HEK293 (cell line): Measurements from ENCODE around the gene CHEK1.

Source experiments
- CTCF ChIA-PET: fragments of 350-600 bp; formaldehyde crosslinking; extraction: SDS; loops from one replicate; lab custom pipeline; 2021; ENCODE audit warnings: antibody characterized with exemption; lab: Yijun Ruan, JAX
- POLR2A ChIA-PET: fragments of 300-600 bp; formaldehyde crosslinking; extraction: SDS; loops from one replicate; lab custom pipeline; 2020; ENCODE audit warnings: antibody characterized with exemption, inconsistent platforms; lab: Yijun Ruan, JAX
- H3K27ac ChIP-seq: fragments of 200-500 bp; sonication (Bioruptor generic); 2 replicates; pipeline ENCODE4 v1.5.1; 2014; ENCODE audit warnings: low read depth, low read length, control low read depth, inconsistent platforms; ENCODE audit errors: extremely low read depth
- H3K36me3 ChIP-seq, 2 experiments: fragments of 200-500 bp in 1 of 2; sonication (Bioruptor generic) in 1 of 2; 1 replicate in 1 of 2; 2 replicates in 1 of 2; pipeline ENCODE4 v1.5.1; 2014 to 2017; ENCODE audit warnings: inconsistent platforms in 2 of 2, low read length in 2 of 2; ENCODE audit not compliant: control insufficient read depth in 2 of 2, insufficient read depth in 1 of 2
- H3K4me1 ChIP-seq: fragments of 200-500 bp; sonication (Bioruptor generic); 2 replicates; pipeline ENCODE4 v1.5.1; 2014; ENCODE audit warnings: mild to moderate bottlenecking, low read length, inconsistent platforms; ENCODE audit not compliant: control insufficient read depth, insufficient read depth
- H3K4me3 ChIP-seq: 2 replicates; pipeline ENCODE4 v1.5.1; 2011; ENCODE audit warnings: low read depth, mild to moderate bottlenecking, control low read depth, low read length, moderate library complexity
- H3K9me3 ChIP-seq: fragments of 200-500 bp; sonication (Bioruptor generic); 2 replicates; pipeline ENCODE4 v1.5.1; 2014; ENCODE audit warnings: low read depth, low read length, inconsistent platforms; ENCODE audit not compliant: control insufficient read depth, insufficient read depth
- BCL11B ChIP-seq: fragments of 450-650 bp; formaldehyde crosslinking; IDR thresholded peaks from 2 replicates; pipeline ENCODE4 v1.5.1; 2016; ENCODE audit warnings: low read depth, missing biosample characterization, missing genetic modification characterization
- GLIS1 ChIP-seq: fragments of 450-650 bp; formaldehyde crosslinking; IDR thresholded peaks from 2 replicates; pipeline ENCODE4 v1.5.1; 2016; ENCODE audit warnings: missing biosample characterization, missing genetic modification characterization
- GLIS2 ChIP-seq: fragments of 450-650 bp; formaldehyde crosslinking; IDR thresholded peaks from 2 replicates; pipeline ENCODE4 v1.5.1; 2016; ENCODE audit warnings: missing biosample characterization, missing genetic modification characterization
- SP3 ChIP-seq: fragments of 450-650 bp; formaldehyde crosslinking; IDR thresholded peaks from 2 replicates; pipeline ENCODE4 v1.5.1; 2016; ENCODE audit warnings: missing biosample characterization, missing genetic modification characterization
- ZBTB21 ChIP-seq: fragments of 450-650 bp; formaldehyde crosslinking; IDR thresholded peaks from 2 replicates; pipeline ENCODE4 v1.5.1; 2017; ENCODE audit warnings: missing biosample characterization, missing genetic modification characterization
- ZFHX2 ChIP-seq: fragments of 450-650 bp; formaldehyde crosslinking; conservative IDR thresholded peaks from 2 replicates; pipeline ENCODE4 v1.5.1; 2016; ENCODE audit warnings: missing biosample characterization, missing genetic modification characterization
- ZNF148 ChIP-seq: fragments of 450-650 bp; formaldehyde crosslinking; IDR thresholded peaks from 2 replicates; pipeline ENCODE4 v1.5.0; 2017; ENCODE audit warnings: missing biosample characterization, missing genetic modification characterization, borderline replicate concordance
- ZNF23 ChIP-seq: fragments of 450-650 bp; formaldehyde crosslinking; IDR thresholded peaks from 2 replicates; pipeline ENCODE4 v1.5.1; 2016; ENCODE audit warnings: missing biosample characterization, missing genetic modification characterization, borderline replicate concordance
- ZNF354C ChIP-seq: fragments of 450-650 bp; formaldehyde crosslinking; IDR thresholded peaks from 2 replicates; pipeline ENCODE4 v1.5.1; 2016; ENCODE audit warnings: missing biosample characterization, missing genetic modification characterization, low read depth, borderline replicate concordance
- ZNF488 ChIP-seq: fragments of 450-650 bp; formaldehyde crosslinking; IDR thresholded peaks from 2 replicates; pipeline ENCODE4 v1.5.1; 2016; ENCODE audit warnings: missing biosample characterization, missing genetic modification characterization
- ZNF561 ChIP-seq: fragments of 450-650 bp; IDR thresholded peaks from 2 replicates; pipeline ENCODE4 v1.5.1; 2018; ENCODE audit warnings: missing biosample characterization, missing genetic modification characterization, borderline replicate concordance
- ZNF670 ChIP-seq: fragments of 450-650 bp; formaldehyde crosslinking; IDR thresholded peaks from 2 replicates; pipeline ENCODE4 v1.5.1; 2016; ENCODE audit warnings: missing biosample characterization, missing genetic modification characterization, low read depth
- ZNF747 ChIP-seq: fragments of 450-650 bp; formaldehyde crosslinking; IDR thresholded peaks from 2 replicates; pipeline ENCODE4 v1.5.1; 2016; ENCODE audit warnings: missing biosample characterization, missing genetic modification characterization
- ZNF785 ChIP-seq: fragments of 450-650 bp; formaldehyde crosslinking; IDR thresholded peaks from 2 replicates; pipeline ENCODE4 v1.5.1; 2016; ENCODE audit warnings: missing biosample characterization, missing genetic modification characterization
- ZXDB ChIP-seq: fragments of 450-650 bp; formaldehyde crosslinking; IDR thresholded peaks from 2 replicates; pipeline ENCODE4 v1.5.1; 2016; ENCODE audit warnings: missing biosample characterization, missing genetic modification characterization
- TF ChIP-seq, protein P1 (sequence below): fragments of 450-650 bp; formaldehyde crosslinking; conservative IDR thresholded peaks from 2 replicates; pipeline ENCODE4 v1.5.1; 2016; ENCODE audit warnings: low read depth, missing biosample characterization, missing genetic modification characterization
- TF ChIP-seq, protein P2 (sequence below): fragments of 450-650 bp; formaldehyde crosslinking; IDR thresholded peaks from 2 replicates; pipeline ENCODE4 v1.5.1; 2016; ENCODE audit warnings: missing biosample characterization, missing genetic modification characterization

Gene CHEK1

DNA sequence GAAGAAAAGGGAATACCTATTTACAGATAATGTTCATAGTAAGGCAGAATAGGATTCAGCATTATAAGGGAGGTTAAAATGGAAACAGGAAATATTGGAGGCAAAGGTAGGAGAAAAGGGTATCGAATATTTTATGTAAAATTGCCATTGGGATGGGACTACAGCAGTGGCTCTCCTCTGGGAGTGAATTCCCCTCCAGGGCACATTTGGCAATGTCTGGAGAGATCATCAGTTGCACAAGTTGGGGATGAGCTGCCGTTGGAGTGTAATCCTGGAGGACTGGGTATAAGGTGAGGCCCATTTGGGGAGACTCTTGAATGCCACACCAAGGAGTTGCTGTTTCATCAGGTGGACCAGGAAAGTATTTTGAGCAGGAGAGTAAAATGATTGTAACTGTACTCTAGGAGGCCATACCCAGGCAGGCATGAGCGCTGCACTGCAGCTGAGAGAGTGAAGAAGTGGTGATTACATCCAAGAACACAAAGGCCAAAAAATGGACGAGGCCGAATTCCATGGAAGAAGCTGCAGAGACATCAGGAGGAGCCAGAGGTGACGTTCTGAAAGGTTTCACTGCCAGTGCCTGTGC is 64.4 kb downstream of the CHEK1 start:
- H3K4me3 ChIP-seq: no peak overlapping the region
- H3K36me3 ChIP-seq: no peaks in the 10 kb centered on the region
- TF ChIP-seq ZNF785 (tag by site-specific recombination) (no peak), BCL11B (no peak), ZNF148 (no peak), ZNF747 (tag by site-specific recombination) (no peak), ZNF561 (tag by site-specific recombination) (no peak), SP3 (no peak), ZNF23 (tag by site-specific recombination) (no peak), ZFHX2 (tag by site-specific recombination) (no peak), ZBTB21 (tag by site-specific recombination) (no peak), ZXDB (tag by site-specific recombination) (no peak), GLIS1 (no peak), ZNF670 (tag by site-specific recombination) (no peak), GLIS2 (tag by site-specific recombination) (no peak), ZNF354C (tag by site-specific recombination) (no peak), ZNF488 (tag by site-specific recombination) (no peak)
- TF ChIP-seq, protein P1, sequence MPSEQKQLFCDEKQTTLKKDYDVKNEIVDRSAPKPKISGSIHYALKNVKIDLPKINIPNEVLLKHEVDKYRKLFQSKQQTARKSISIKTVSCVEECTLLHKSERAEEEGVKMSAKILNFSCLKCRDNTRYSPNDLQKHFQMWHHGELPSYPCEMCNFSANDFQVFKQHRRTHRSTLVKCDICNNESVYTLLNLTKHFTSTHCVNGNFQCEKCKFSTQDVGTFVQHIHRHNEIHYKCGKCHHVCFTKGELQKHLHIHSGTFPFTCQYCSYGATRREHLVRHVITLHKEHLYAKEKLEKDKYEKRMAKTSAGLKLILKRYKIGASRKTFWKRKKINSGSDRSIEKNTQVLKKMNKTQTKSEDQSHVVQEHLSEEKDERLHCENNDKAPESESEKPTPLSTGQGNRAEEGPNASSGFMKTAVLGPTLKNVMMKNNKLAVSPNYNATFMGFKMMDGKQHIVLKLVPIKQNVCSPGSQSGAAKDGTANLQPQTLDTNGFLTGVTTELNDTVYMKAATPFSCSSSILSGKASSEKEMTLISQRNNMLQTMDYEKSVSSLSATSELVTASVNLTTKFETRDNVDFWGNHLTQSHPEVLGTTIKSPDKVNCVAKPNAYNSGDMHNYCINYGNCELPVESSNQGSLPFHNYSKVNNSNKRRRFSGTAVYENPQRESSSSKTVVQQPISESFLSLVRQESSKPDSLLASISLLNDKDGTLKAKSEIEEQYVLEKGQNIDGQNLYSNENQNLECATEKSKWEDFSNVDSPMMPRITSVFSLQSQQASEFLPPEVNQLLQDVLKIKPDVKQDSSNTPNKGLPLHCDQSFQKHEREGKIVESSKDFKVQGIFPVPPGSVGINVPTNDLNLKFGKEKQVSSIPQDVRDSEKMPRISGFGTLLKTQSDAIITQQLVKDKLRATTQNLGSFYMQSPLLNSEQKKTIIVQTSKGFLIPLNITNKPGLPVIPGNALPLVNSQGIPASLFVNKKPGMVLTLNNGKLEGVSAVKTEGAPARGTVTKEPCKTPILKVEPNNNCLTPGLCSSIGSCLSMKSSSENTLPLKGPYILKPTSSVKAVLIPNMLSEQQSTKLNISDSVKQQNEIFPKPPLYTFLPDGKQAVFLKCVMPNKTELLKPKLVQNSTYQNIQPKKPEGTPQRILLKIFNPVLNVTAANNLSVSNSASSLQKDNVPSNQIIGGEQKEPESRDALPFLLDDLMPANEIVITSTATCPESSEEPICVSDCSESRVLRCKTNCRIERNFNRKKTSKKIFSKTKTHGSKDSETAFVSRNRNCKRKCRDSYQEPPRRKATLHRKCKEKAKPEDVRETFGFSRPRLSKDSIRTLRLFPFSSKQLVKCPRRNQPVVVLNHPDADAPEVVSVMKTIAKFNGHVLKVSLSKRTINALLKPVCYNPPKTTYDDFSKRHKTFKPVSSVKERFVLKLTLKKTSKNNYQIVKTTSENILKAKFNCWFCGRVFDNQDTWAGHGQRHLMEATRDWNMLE: no peak
- TF ChIP-seq, protein P2, sequence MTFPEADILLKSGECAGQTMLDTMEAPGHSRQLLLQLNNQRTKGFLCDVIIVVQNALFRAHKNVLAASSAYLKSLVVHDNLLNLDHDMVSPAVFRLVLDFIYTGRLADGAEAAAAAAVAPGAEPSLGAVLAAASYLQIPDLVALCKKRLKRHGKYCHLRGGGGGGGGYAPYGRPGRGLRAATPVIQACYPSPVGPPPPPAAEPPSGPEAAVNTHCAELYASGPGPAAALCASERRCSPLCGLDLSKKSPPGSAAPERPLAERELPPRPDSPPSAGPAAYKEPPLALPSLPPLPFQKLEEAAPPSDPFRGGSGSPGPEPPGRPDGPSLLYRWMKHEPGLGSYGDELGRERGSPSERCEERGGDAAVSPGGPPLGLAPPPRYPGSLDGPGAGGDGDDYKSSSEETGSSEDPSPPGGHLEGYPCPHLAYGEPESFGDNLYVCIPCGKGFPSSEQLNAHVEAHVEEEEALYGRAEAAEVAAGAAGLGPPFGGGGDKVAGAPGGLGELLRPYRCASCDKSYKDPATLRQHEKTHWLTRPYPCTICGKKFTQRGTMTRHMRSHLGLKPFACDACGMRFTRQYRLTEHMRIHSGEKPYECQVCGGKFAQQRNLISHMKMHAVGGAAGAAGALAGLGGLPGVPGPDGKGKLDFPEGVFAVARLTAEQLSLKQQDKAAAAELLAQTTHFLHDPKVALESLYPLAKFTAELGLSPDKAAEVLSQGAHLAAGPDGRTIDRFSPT (tag by site-specific recombination): no peak
- no peak overlapping the region for H3K27ac ChIP-seq
- no peaks in the 10 kb centered on the region for H3K4me1 ChIP-seq
- ChIA-PET POLR2A (no interaction called here), CTCF (interaction anchor here (0.7 kb wide), 1 partner anchor 186 kb away, joined by 3 read pairs; no protein-coding TSS in a partner anchor)
- H3K9me3 ChIP-seq: no peaks in the 10 kb centered on the region
